Stimulated activated CD4-positive, alpha-beta T cell treated with anti-CD3 and anti-CD28 coated beads, Interleukin-2, amount 100 ng/mL, for 24 hours (primary cell): ENCODE data around the gene MTRF1.

Experiments used
- DNase-seq, 2 donors: peaks; one replicate each; pipeline ENCODE4 v3.0.0-alpha.2; 2020

MTRF1 gene

GRCh38 chr13:41276824-41277223, 13.4 kb upstream of the MTRF1 start:
- DNase-seq, result no peak

DNA sequence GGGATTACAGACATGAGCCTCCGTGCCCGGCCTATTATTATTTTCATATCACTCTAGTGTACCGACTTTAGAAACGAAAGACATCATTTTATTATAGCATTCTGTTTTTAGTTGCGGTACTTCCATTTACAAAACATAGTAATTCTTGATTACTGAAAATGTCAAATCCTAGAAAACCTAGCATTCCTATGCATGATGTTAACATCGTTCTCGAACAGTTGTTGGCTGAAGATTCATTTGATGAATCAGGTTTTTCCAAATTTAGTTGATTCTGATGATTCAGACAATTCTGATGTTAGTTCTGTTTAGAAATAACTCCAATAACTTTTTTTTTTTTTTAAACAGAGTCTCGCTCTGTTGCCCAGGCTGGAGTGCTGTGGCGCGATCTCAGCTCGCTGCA, 11.5 kb upstream of the MTRF1 start:
- DNase-seq, result no peak

GRCh38 chr13:41273831-41274441, 10.6 kb upstream of the MTRF1 start:
- no peak for DNase-seq

DNA sequence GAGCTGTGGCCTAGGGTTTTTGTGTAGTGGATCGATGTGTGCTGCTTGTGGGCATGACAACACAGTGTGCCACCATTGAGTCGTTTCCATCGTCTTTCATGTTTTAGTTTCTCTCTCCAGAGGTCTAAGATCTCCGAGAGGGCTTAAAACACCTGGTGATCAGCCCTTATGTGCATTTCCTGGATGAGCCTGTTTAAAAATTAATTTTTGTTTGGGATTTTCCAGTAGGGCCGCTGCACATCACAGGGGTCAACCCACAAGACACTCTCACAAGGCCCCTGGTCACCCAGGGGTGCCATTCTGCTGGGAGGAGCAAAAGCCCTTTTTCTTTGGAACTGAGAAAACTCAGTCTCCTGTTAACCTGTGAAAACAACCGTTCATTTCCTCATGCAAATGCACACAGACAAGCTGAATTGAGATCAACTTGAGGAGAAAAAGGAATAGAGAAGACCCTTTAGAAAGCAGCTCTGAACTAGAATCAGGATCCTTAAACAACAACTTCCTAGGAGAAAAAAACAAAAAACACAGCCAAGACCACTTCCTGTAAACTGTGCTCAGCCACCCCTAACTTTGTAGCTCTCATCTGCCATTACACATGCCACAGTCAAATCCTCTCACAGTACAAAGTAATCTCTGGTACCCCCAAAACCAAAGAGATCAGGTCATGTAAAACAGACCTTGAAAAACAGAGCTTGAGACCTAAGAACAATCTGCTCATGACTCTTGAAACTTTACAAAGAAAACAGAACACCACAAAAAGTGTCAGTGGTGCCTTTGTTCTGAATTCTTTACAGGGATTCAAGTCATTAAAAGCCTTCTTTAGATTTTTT, 8.3 kb upstream of the MTRF1 start:
- DNase-seq, result no peak

DNA sequence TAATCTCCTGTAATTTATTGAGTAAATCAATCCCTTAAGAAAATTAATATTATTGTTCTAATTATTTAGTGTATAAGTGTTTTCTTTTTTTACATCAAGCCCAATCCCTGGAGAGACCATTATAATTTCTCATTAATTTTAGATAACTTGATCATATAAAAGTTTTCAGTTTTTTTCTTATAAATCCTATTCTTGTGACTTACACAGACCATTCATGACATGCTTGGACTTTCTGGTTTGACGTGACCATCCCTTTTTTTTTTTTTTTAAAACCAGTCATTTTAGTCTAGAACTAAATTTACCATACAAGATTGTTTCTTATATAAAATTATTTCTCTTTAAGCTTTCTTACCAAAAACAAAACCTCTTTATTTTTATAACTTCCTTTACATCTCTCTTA, 5.4 kb upstream of the MTRF1 start:
- no peak for DNase-seq

- DNase-seq, result no peak
These were observed 3.7 kb upstream of the MTRF1 start for GRCh38 chr13:41267106-41267505.

- DNase-seq, result no peak
These were observed 3.4 kb downstream of the MTRF1 start for GRCh38 chr13:41259875-41260501.

GRCh38 chr13:41257535-41257934, 5.8 kb downstream of the MTRF1 start:
- DNase-seq, result no peak

DNA sequence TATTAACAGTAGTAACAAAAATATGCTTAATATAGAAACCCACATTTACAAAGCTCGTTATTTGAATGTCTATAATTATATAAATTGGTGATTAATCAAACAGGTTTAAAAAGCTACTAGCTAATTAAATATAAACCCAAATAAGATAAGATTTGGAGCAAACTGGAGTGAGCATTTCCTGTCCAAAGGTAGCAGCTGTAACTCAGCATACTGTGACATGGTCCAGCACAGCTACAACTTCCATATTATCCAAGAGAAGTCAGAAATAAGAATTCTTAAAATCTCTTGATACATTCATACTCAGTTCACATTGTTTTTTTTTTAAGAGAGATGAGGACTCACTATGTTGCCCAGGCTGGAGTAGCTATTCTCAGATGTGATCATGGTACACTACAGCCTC, 8.5 kb downstream of the MTRF1 start:
- DNase-seq, result no peak

DNA sequence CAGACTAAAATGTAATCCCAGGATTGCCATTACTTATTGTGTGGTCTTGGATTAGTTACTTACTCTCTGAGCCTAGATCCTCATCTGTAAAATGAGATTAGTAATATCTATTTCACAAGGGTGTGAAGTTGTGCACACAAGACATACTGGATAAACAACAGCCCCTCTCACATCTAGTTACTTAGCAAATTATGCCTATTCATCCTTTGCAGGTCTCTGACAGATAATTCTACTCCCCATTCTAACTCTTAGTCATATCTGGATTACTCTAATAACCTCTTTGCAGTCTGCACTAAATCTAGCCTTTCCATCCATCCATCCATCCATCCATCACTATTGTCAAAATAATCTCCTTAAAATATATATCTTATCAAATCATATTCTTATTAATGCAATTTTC, 12.4 kb downstream of the MTRF1 start:
- DNase-seq, result no peak

- no peak for DNase-seq
These were observed 16.3 kb downstream of the MTRF1 start for GRCh38 chr13:41246969-41247680.

GRCh38 chr13:41244556-41244955, 18.8 kb downstream of the MTRF1 start:
- DNase-seq, result no peak

- no peak for DNase-seq
These were observed 21.8 kb downstream of the MTRF1 start for GRCh38 chr13:41241626-41242025.

- DNase-seq, result no peak
These were observed 27.0 kb downstream of the MTRF1 start for GRCh38 chr13:41236369-41236768.

DNA sequence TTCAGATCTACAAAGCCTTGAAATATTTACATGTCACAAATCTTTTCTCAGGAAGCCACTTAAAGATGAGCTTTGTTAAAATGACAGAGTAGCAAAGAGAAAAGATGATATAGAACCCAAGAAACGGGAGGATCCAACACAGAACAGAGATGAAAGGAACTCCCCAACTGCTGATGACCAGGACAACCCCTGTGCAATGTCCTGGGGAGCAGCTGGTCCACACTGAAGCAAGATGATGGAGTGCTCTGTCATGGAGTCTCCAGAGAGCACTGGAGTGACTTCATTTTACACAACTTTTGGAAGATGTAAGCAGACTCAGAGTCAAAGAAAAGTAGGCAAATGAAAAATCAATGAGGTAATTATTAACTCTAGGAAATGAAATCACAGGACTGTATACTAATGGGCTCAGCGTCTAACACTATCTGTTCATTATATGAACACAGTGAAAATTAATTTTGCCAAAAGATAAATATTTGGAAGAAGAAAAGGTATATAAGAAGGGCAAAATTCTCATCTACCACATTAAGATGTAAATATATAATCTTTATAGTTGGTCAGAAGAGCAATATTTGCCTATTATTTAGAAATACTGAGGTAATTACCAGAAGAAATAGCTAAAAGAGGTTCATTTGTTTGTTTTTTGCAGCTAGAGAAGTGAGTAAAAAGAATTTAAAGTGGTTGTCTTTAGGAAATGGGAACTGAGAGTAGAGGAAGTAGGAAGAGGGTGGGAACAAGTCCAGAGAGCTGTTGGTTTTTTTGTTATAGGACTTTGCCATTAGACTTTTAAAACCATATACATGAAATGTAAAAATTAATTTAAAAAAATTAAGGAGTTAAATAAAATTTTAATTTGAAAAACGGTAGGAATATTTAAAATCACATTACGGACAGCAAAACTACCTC, 30.5 kb downstream of the MTRF1 start:
- DNase-seq, result no peak

- DNase-seq, result no peak
These were observed 31.6 kb downstream of the MTRF1 start for GRCh38 chr13:41231786-41232185.

DNA sequence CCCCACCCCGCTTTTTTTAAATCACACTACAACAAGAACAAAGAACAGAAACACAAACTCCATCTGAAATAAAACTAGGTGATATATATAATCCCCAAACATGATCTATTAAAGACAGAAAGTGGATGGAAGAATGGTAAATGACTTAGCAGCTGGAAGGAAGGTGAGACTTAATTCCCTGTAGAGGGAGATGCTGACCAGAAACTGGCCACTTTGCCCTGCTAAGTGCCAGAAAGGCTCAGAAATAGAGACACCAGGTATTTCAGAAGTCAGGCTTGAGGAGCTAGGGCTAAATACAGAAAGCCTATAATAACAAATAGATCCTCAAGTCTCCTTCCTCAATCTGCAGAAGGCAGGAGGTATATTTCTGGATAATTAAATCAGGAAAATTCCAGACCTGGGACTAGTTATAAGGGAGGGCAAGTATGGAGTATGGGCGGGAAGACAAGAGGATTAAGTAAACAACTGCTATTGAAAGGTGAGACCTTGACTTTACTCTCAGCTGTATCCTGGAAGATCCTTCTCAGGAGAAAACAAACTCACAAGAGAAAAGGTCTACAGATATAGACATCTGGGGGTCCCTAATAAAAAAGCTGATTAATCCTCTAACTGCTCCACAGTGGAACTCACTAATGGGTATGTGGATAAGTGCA, 32.2 kb downstream of the MTRF1 start:
- DNase-seq, result no peak

DNA sequence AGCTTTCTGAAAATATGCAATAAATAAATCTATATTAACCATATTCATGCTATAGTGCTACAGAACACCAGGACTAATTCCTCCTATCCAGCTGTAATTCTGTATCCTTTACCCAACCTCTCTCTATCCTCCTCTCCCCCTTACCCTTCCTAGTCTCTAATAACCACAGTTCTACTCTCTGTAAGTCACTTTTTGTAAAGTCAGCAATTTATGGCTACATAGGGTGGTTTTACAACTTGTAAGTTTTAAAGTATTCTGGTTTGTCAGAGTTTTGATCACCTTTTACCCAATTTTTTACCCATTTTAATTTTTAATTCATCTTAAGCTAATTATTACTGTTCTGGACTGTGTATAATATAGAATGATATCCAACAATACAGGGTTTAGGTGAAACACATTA, 34.0 kb downstream of the MTRF1 start:
- no peak for DNase-seq

- DNase-seq, result no peak
These were observed 39.0 kb downstream of the MTRF1 start for GRCh38 chr13:41224113-41225110.

- DNase-seq, result peak; percentile 39 to 60
These were observed 41.0 kb downstream of the MTRF1 start for GRCh38 chr13:41222259-41222852.
